AG10803 (cell line): ENCODE data around the gene FRMD1.

Experiments
- DNase-seq: peaks from one replicate; pipeline ENCODE4 v3.0.0; 2010; ENCODE audit warnings: low read depth
- H3K4me3 ChIP-seq: 2 replicates; pipeline ENCODE4 v1.5.1; 2011; ENCODE audit warnings: mild to moderate bottlenecking, low read length, control low read depth
- TF ChIP-seq, protein P1 (sequence below): conservative IDR thresholded peaks from 2 replicates; pipeline ENCODE4 v1.5.1; 2011; ENCODE audit warnings: mild to moderate bottlenecking, low read length, control low read depth, inconsistent platforms

FRMD1 gene

DNA sequence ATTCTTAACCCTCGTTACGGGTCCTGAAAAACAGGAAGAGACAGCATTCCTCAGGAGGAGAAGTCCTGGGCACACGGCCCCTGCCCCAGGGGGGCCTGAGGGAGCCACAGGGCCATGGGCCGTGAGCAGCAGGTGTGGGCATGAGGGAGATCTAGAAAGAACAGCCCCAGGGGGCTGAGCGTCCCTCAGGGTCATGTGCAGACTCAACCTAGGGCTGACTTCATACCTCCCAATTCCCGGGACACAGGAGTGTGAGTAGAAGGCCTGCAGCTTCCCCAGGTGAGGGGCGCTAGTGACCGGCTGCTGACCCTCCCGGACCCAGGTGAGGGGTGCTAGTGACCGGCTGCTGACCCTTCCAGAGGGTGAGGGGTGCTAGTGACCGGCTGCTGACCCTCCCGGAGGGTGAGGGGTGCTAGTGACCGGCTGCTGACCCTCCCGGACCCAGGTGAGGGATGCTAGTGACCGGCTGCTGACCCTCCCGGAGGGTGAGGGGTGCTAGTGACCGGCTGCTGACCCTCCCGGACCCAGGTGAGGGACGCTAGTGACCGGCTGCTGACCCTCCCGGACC lies 35.1 kb downstream of the FRMD1 start:
- H3K4me3 ChIP-seq, result no peak overlapping the region
- DNase-seq, result no peak
- TF ChIP-seq, protein P1, sequence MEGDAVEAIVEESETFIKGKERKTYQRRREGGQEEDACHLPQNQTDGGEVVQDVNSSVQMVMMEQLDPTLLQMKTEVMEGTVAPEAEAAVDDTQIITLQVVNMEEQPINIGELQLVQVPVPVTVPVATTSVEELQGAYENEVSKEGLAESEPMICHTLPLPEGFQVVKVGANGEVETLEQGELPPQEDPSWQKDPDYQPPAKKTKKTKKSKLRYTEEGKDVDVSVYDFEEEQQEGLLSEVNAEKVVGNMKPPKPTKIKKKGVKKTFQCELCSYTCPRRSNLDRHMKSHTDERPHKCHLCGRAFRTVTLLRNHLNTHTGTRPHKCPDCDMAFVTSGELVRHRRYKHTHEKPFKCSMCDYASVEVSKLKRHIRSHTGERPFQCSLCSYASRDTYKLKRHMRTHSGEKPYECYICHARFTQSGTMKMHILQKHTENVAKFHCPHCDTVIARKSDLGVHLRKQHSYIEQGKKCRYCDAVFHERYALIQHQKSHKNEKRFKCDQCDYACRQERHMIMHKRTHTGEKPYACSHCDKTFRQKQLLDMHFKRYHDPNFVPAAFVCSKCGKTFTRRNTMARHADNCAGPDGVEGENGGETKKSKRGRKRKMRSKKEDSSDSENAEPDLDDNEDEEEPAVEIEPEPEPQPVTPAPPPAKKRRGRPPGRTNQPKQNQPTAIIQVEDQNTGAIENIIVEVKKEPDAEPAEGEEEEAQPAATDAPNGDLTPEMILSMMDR, result no peak

DNA sequence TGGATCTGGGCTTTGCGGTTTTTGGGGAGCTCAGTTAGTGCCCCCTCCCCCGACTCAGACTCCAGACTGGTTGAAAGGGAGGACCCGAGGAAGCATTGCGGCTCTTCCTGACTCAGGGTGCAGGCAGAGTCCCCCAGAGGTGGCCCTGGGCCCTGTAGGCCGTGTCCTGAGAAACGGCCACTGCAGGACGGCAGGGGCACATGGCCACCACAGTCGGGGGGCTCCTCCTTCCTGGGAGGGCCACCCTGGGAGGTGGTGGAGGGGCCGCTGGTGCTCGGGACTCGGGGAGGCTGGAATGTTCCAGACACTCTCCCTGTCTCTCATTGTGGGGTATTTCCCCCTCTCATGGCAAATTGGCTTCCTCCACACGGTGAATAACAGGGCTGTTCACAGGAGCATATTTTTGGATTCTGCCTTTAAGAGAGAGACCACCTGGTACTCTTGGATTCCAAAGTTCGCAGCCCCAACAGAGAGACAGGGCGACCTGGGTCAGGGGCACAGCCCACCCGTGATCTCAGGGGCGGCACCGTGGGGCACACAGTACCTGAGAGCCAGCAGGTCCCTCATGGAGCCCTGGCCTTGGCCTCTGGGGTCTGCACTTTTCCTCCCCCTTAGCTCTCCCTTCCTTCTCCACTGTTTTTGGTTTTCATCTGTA lies 35.7 kb downstream of the FRMD1 start:
- TF ChIP-seq, protein P1, result no peak
- DNase-seq, result no peak
- H3K4me3 ChIP-seq, result no peak overlapping the region

DNA sequence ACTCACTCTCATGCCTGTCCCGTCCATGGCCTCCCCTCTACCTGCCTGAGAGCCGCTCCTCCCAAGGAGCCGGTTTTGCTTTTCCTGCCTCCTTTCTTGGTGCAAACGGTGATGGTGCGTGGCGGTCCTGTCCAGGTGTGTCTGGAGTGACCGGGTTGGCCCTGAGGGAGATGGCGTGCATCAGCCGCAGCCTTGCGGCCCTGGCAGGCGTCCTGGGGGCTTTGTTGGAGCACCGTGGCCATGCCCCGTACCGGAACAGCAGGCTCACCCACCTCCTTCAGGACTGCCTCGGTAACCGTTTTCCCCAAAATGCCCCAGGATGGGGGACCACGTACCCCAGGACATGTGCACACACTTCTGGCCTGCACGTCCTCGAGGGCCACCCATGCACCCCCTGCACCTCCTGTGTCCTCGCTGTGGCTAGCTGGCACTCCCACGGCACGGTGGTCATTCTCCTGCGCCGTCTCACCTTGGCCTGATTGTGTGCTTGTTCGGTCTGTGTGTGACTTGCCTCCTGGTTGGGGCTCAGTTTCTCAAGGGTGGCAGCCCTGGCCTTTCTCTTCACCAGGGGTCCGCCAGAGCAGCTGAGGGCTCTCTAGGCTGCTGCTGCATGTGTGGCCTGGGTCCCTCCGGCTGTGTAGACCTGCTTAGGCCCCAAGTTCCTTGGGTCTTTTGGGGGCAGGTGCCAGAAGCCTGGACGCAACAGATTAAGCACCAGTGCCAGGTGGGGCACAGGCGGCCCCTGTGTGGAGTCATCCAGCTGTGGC lies 36.4 kb downstream of the FRMD1 start:
- no peak overlapping the region for H3K4me3 ChIP-seq
- DNase-seq, result no peak
- TF ChIP-seq, protein P1, result no peak

DNA sequence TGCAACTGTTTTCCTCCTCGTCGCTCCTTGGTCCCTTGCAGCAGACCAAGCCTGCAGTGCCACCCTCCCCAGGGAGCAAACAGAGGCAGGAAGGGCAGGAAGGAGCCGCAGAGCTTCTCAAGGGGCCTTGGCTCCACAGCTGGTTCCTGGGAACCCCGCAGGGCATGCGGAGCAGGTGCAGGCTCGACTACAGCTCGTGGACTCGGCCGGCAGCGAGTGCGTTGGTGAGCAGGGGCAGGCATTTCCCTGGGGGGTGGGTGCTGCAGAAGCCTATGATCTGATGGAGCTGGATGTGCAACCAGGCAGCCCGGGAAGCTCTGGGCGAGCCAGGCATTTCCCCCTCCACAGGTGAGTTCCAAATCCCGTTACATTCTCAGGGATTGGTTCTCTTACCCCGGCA lies 37.1 kb downstream of the FRMD1 start:
- H3K4me3 ChIP-seq, result no peak overlapping the region
- TF ChIP-seq, protein P1, result no peak
- DNase-seq, result no peak

DNA sequence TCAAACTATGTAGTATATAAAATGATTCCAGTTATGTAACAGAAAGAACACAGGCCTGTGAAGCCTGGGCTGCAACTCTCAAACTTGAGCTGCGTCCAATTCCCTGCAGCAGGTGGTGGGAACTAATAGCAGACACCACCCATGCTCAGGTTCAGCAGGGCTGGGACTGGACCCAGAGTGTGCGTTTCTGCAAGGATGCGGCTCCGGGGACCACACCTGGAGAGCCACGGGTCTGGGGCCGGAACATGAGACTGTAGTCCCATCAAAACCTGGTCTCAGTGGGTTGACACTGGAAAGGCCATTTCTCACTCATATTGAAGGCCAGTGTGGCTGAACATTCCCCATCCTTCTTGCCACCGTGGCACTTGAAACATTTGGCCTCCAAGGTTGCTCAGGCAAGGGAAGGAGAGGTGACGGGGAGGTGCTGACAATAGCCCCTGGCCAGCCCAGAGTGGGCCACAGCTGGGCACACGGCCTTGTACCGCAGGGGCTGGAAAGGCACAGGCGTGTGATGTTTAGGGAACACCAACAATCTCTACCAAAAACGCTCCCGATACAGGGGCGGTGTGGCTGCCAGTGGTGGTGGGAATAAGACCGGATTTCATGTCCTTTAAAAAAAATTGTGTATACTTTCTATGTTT lies 38.0 kb downstream of the FRMD1 start:
- DNase-seq, result no peak
- no peak overlapping the region for H3K4me3 ChIP-seq
- TF ChIP-seq, protein P1, result no peak

DNA sequence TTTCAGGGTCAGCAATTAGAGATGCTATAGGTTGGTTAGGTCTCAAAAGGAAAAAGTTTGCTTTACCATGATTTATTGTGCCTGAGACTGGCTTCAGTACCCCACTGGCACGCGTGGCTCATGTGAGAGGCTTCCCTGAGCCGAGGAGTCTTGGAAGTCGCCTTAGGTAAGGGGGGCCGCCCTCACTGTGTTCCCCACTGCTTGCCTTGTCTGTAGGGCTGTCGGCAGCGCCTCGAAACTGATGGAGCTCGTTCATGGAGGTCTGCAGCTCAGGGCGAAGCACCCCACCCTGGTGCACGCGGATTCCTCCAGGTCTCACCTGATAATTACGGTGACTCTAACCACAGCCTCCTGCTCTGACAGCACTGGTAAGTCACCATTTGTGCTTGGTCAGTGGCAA lies 39.2 kb downstream of the FRMD1 start:
- TF ChIP-seq, protein P1, result no peak
- H3K4me3 ChIP-seq, result no peak overlapping the region
- DNase-seq, result no peak
